SU-DHL-6 (cell line): ENCODE results near the gene GNG4.

ENCODE experiments used
- EZH2phosphoT487 ChIP-seq: fragments of 200-600 bp; sonication (generic), shearing (Covaris generic); conservative IDR thresholded peaks from 2 replicates; pipeline ENCODE4 v1.6.1; 2018; ENCODE audit warnings: mild to moderate bottlenecking, antibody characterized with exemption, low read length, moderate library complexity, mixed read lengths
- TF ChIP-seq, protein P1 (sequence below): fragments of 200-600 bp; sonication (generic); IDR thresholded peaks from one replicate; pipeline ENCODE4 v1.5.1; 2017; ENCODE audit warnings: antibody characterized with exemption, mild to moderate bottlenecking, low read length, moderate library complexity; ENCODE audit not compliant: insufficient read depth, poor library complexity, severe bottlenecking

DNA sequence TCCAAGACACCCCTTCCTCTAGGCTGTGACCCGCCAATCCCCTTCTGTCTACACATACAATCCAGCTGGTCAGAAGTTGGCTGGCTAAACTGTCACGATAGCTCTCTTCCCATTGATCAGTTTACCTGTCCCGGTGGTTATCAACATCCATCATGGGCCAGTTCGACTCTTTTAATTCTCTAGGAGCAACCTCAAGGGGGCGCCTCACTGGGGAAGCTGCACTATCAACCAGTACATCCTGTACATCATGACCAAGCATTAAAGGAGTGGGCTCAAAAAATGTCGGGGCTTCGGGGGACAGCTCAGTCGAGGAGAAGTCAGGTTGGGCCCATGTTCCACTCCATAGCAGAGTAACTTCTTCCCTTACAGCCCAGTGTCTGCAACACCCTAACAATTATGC lies 92.1 kb downstream of the GNG4 start:
- TF ChIP-seq, protein P1, sequence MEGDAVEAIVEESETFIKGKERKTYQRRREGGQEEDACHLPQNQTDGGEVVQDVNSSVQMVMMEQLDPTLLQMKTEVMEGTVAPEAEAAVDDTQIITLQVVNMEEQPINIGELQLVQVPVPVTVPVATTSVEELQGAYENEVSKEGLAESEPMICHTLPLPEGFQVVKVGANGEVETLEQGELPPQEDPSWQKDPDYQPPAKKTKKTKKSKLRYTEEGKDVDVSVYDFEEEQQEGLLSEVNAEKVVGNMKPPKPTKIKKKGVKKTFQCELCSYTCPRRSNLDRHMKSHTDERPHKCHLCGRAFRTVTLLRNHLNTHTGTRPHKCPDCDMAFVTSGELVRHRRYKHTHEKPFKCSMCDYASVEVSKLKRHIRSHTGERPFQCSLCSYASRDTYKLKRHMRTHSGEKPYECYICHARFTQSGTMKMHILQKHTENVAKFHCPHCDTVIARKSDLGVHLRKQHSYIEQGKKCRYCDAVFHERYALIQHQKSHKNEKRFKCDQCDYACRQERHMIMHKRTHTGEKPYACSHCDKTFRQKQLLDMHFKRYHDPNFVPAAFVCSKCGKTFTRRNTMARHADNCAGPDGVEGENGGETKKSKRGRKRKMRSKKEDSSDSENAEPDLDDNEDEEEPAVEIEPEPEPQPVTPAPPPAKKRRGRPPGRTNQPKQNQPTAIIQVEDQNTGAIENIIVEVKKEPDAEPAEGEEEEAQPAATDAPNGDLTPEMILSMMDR: peak; percentile 29
- no peak for TF ChIP-seq EZH2phosphoT487
